ENCODE results near the gene CEBPA.

DNA sequence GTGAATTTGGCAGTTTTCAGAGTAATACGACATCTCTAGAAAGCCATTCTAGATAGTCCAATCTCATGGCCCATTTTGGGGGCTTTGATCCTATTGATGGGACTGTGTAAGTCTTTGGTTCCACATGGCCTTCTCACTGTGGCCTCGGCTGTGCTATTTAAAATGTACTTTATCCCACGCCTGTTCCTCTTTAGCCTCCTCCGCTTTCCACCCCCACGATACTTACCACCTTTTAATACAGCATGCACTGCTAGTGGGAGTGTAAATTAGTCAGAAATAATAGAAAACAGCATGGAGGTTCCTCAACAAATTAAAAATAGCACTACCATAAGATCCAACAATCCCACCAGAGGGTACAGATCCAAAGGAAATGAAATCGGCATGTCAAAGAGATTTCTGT, 42.8 kb upstream of the CEBPA start:
- TF ChIP-seq, protein P1, sequence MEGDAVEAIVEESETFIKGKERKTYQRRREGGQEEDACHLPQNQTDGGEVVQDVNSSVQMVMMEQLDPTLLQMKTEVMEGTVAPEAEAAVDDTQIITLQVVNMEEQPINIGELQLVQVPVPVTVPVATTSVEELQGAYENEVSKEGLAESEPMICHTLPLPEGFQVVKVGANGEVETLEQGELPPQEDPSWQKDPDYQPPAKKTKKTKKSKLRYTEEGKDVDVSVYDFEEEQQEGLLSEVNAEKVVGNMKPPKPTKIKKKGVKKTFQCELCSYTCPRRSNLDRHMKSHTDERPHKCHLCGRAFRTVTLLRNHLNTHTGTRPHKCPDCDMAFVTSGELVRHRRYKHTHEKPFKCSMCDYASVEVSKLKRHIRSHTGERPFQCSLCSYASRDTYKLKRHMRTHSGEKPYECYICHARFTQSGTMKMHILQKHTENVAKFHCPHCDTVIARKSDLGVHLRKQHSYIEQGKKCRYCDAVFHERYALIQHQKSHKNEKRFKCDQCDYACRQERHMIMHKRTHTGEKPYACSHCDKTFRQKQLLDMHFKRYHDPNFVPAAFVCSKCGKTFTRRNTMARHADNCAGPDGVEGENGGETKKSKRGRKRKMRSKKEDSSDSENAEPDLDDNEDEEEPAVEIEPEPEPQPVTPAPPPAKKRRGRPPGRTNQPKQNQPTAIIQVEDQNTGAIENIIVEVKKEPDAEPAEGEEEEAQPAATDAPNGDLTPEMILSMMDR (IDR thresholded peaks at IDR 0.05) = no peak
- no peak for TF ChIP-seq EZH2 (IDR thresholded peaks at IDR 0.05; ENCODE audit: borderline replicate concordance, insufficient read depth, low read depth, low read length, poor library complexity, severe bottlenecking)

All from B cell (primary cell).